GM21390 (cell line): ENCODE data around the gene C3orf70.
"Not testable (repeated sequence)": the region's sequence is repeated elsewhere in the genome, so short reads cannot be mapped to it uniquely, and the experiment has no call there.

Experiments used
- ATAC-seq: cut with Tn5 transposase; IDR thresholded peaks from one replicate; pipeline ENCODE4 v1.9.1; 2021; ENCODE audit not compliant: unreplicated experiment

C3orf70 gene

DNA sequence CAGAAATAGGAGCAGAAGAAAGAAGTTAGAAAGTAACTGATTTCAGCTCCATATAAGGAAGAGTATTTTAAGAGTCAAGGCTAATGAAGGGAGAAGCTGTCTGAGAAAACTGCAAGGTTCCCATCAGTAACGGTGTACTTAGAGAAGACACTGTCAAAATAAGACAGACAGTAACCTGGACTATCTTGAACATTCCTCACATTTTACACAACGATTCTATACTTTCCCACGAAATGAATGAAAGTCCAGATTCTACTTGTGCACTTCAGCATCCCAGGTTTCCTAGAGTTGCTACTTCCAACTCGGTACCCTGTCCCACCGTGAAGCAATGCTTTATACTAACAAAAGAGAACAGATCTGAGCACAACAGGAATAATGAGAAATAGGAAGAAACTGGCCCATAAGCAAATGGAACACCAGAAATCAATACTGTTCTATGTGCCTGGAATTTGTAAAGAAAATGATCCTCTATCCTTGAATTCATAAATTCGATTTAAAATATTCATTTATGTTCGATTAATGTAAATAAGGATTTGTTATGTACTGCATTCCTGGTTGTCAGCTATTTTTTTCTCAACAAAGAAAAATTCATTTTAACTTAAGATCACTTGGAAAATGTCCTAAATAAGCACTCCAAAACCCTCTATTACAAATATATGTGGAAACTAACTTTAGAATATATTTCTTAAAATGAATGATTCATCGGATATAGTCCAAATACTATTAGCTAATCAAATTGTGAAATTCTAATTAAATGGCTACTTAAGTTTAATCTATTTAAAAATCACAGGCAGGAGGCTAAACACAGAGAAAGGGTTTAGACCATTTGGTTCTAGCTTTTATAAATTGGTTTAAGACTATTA, 1.5 kb downstream of the C3orf70 start:
- ATAC-seq: no peak

GRCh38 chr3:185150561-185150960, 2.3 kb downstream of the C3orf70 start:
- no peak for ATAC-seq

DNA sequence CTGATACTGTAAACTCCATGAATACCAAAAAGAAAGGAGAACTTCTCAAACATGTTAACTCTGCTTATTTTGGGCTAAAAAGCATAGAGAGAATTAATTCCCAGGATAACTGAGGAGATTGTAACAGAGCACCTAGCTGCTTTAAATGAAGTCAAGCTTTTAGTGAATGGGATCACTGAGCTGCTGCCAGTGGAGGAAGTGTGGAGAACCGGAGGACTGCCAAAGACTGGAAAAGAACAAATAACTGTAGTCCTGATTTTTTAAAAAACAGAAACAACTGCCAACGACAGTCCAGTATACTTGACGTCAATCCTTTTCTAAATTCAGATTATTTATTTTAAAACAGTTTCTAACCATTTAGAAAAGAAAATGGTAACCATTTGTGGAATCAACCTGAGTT, 3.3 kb downstream of the C3orf70 start:
- ATAC-seq: no peak

- ATAC-seq: no peak
Observed at GRCh38 chr3:185145511-185145910, 7.3 kb downstream of the C3orf70 start.

DNA sequence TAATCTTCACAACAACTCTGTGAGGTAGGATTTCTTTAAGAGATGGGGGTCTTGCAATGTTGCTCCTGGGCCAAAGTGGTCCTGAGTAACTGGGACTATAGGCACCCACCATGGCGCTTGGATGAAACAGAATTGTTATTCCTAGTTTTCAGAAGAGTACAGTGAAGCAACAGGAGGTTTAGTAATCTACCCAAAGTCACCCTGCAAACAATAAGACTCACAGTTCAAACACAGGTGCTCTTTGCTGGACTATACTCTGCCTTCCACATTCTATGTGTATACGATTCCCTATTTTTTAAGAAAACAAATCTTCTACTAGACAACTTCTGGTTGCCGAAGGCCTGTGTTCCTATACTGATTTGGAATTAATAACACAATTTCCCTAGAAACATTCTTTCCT, 8.1 kb downstream of the C3orf70 start:
- no peak for ATAC-seq

GRCh38 chr3:185137821-185138220, 15.0 kb downstream of the C3orf70 start:
- ATAC-seq: no peak

- no peak for ATAC-seq
Observed at GRCh38 chr3:185134509-185134908, 18.4 kb downstream of the C3orf70 start.

GRCh38 chr3:185131602-185132256, 21.1 kb downstream of the C3orf70 start:
- no peak for ATAC-seq

GRCh38 chr3:185129083-185129482, 23.8 kb downstream of the C3orf70 start:
- no peak for ATAC-seq

DNA sequence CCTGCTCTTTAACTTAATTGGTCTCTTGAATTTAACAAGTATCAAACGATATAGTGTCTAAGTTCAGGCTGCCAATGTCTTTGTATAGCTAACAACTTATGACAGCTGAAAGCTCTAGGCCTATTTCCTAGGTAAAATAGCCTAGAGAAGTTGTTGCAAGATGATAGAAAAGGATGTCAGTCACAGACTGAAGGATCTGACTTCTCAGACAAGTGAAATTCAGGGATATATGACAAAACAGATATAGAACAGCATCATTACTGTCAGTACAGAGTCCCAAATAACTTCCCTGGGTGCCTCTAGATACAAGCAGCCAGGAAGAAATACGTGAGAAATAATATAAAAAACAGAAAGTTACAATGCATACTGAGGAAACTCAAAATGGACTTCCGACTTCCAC, 26.7 kb downstream of the C3orf70 start:
- no peak for ATAC-seq

DNA sequence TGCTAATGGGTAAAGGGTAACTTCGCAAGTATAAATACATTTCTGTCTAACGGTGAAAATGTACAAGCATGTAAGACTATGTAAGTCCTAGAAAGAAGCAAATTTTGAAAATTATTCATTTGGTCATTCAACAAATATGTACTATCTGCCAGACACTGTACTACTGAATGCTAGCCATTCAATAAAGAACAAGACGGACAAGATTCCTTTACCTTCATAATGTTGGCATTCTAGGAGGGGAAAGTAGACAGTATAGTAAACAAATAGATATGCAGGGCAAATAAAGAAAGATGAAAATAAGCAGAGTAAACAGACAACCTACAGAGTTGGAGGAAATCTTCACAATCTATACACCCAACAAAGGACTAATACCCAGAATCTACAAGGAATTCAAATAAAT, 32.7 kb downstream of the C3orf70 start:
- no peak for ATAC-seq

DNA sequence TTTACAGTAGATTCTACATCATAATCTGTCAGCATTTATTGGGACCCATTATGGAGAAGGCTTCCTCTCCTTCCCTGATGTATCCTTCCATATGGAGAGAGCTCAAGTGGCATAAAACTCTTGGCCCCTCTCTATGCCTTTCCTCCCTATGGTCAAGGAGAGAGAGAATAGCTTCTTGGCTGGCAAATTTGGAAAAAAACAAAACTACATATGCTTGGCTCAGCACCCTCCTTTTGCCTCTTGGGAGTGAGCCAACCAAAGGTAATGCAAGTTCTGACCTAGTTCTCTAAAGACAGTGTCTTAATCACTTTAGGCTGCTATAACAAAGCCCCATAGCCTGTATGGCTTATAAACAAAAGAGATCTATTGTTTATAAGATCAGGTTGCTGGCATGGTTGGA, 37.5 kb downstream of the C3orf70 start:
- no peak for ATAC-seq

DNA sequence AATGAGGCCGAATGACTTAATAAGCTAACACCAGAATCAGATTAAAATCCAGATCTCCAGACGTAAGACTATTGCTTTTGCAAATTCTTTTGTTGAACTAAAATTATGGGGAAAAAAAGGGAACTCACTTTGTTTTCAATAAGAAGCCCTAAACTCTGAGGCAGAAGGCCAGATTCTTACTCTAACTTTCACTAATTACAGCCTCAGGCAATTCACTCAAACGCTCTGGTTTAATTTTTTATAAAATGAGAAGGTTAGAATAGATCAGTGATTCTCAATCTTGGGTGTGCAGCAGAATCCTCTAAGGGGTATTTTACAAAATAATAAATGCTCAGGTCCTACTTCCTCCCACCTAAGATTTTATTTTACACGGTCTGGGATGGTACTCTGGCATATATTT, 38.1 kb downstream of the C3orf70 start:
- no peak for ATAC-seq

GRCh38 chr3:185112186-185112585, 40.7 kb downstream of the C3orf70 start:
- ATAC-seq: no peak

DNA sequence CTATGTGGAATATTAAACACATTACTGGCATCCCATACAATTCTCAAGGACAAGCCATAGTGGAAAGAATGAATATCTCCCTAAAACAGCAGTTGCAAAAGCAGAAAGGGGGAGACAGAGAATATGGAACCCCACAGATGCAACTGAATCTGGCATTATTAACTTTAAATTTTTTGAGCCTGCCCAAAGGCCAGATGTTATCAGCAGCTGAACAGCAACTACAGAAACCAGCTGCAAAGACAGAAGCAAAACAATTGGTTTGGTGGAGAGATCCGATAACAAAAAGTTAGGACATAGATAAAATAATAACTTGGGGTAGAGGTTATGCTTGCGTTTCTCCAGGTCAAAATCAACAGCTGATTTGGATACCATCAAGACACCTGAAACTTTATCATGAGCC, 43.8 kb downstream of the C3orf70 start:
- not testable (repeated sequence) for ATAC-seq

GRCh38 chr3:185106256-185106890, 46.5 kb downstream of the C3orf70 start:
- not testable (repeated sequence) for ATAC-seq

DNA sequence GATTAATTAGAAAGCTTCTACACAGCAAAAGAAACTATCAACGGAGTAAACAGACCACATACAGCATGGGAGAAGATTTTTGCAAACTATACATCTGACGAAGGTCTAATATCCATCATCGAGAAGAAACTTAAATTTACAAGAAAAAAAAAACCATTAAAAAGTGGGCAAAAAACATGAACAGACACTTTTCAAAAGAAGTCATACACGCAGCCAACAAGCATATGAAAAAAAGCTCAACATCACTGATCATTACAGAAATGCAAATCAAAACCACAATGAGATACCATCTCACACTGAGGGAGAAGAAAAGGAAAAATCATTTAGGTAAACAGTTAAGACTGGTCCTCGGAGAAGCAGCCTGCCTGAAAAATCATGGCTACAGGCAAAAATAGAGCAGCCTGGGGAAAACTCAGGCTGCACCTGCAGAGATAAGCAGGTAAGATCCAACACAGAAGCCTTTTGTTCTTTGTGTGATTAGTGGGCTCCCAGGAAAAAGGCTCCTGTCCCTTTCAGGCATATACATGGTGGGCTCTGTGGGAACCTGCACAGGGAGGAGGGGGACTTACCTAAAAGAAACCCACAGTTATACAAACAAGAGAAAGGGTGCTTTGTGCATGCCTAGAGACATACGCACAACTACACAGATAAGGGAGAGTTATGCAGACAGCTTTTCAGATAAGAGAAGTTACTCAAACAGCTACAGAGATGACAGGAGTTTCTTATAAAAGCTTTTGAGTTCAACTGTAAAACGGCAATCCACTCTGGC, 49.3 kb downstream of the C3orf70 start:
- no peak for ATAC-seq

GRCh38 chr3:185094697-185095096, 58.2 kb downstream of the C3orf70 start:
- no peak for ATAC-seq

DNA sequence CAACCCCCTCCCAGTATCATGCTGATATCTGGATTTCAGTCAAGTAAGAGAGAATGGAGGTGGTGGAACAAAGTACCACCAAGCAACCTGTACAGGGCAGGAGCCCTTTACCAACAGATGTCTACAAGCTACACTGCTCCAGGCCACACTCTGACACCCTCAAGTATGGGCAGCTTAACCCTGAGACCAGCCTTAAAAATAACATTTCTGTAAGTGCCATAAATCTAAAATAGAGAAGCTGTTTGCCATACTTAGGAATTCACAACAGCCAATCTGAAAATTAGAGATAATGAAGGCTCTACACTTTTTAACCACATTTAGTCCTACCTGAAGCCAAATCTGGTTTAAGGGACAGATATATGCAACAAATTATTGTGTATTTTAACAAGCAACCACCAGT, 59.7 kb downstream of the C3orf70 start:
- ATAC-seq: no peak

DNA sequence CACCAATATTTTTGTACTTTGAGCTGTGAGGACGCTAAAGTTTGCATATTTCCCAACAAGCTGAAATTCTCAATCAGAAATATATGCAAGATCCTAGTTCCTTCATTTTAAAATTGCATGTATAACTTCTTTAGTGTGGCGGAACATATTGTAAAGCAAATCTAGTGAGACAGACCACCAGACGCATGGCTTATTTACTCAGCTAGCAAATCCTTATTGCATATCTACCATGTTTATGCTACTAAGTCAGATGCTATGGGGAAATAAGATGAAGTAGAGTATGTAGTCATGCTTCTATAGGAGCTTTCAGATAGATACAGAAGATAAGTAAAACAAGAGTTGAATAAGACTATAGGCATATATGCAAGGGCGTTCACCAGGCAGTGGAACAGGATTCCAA, 62.0 kb downstream of the C3orf70 start:
- no peak for ATAC-seq

DNA sequence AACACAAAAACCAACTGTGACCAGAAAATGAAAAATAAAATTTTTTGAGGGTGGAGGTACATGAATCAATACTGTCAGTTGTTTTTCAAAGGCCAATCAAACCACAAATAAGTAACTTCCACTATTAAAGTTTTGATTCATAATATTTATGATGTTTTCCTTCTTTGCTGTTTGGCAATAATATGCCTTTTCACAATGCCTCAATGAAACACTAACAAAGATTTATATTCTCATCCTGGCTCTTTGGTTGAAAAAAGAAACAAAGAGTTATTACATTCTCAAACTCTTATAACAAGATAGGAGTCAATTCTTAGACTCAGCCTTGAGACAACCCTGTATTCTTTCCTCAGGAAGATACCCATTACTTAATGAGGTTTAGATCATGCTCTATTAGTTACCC, 63.1 kb downstream of the C3orf70 start:
- ATAC-seq: no peak
